ENCODE data around the gene CPVL. TPM values are rescaled to one million over a fixed set of nuclear protein-coding genes. Genes with fewer than 3 reads are reported as not detected.

Gene CPVL
- total and polyA plus RNA-seq, 8 donors = 1.6 to 25.6 (median 2.9) TPM

GRCh38 chr7:29135846-29136245 is 10.5 kb downstream of the CPVL start:
- TF ChIP-seq, protein P1, sequence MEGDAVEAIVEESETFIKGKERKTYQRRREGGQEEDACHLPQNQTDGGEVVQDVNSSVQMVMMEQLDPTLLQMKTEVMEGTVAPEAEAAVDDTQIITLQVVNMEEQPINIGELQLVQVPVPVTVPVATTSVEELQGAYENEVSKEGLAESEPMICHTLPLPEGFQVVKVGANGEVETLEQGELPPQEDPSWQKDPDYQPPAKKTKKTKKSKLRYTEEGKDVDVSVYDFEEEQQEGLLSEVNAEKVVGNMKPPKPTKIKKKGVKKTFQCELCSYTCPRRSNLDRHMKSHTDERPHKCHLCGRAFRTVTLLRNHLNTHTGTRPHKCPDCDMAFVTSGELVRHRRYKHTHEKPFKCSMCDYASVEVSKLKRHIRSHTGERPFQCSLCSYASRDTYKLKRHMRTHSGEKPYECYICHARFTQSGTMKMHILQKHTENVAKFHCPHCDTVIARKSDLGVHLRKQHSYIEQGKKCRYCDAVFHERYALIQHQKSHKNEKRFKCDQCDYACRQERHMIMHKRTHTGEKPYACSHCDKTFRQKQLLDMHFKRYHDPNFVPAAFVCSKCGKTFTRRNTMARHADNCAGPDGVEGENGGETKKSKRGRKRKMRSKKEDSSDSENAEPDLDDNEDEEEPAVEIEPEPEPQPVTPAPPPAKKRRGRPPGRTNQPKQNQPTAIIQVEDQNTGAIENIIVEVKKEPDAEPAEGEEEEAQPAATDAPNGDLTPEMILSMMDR (IDR thresholded peaks at IDR 0.05) = no peak
- FAIRE-seq = no peak
- Histone ChIP-seq H3K36me3 (no peaks in the 10 kb centered on the region), H3K4me3 (no peak overlapping the region), H3K9me3 (no peaks in the 10 kb centered on the region), H3K4me1 (no peaks in the 10 kb centered on the region), H3K27ac (no peak overlapping the region), H3K27me3 (no peaks in the 10 kb centered on the region)
- intact Hi-C loops (cut with DNase I) = no loop called here
- peak in 1 of 4 donors; percentile 69 for ATAC-seq
- no peak for DNase-seq
- 92 to 100% methylated on average over 1 of the region's 1 CpG for WGBS, 2 donors

DNA sequence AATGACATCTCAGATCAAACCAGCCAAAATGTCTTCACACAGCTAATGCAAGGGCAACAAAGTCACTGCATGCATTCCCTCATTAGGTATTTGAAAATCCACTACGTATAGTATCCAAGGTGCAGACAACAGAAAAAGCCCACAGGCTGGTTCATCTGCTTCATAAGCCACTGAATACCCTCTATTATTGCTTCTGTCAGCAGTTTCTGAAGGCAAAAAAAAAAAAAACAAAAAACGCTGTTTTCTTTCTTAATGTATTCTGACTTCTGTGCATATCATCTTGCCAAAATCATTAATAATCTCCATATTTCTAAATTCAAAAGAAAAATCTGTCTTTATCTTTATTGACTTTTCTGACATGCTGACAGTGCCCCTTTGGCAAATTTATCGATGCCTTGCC is 13.4 kb downstream of the CPVL start:
- Histone ChIP-seq H3K9me3 (no peaks in the 10 kb centered on the region), H3K27me3 (no peaks in the 10 kb centered on the region), H3K4me3 (no peak overlapping the region), H3K27ac (no peak overlapping the region), H3K4me1 (no peaks in the 10 kb centered on the region), H3K36me3 (no peaks in the 10 kb centered on the region)
- ATAC-seq (no peak), FAIRE-seq (no peak), DNase-seq (no peak)
- WGBS, 2 donors = 79 to 86% methylated on average over 3 of the region's 3 CpGs
- TF ChIP-seq, protein P1 (IDR thresholded peaks at IDR 0.05) = no peak
- intact Hi-C loops (cut with DNase I) = no loop called here

GRCh38 chr7:29131678-29132077 is 14.7 kb downstream of the CPVL start:
- ATAC-seq (no peak), FAIRE-seq (no peak), DNase-seq (no peak)
- no peaks in the 10 kb centered on the region for H3K9me3 ChIP-seq
- H3K36me3 ChIP-seq = no peaks in the 10 kb centered on the region
- H3K27ac ChIP-seq = no peak overlapping the region
- no peaks in the 10 kb centered on the region for H3K4me1 ChIP-seq
- intact Hi-C loops (cut with DNase I) = no loop called here
- H3K4me3 ChIP-seq = no peak overlapping the region
- 94 to 95% methylated on average over 5 of the region's 5 CpGs for WGBS, 2 donors
- H3K27me3 ChIP-seq = no peaks in the 10 kb centered on the region
- TF ChIP-seq, protein P1 (IDR thresholded peaks at IDR 0.05) = no peak

DNA sequence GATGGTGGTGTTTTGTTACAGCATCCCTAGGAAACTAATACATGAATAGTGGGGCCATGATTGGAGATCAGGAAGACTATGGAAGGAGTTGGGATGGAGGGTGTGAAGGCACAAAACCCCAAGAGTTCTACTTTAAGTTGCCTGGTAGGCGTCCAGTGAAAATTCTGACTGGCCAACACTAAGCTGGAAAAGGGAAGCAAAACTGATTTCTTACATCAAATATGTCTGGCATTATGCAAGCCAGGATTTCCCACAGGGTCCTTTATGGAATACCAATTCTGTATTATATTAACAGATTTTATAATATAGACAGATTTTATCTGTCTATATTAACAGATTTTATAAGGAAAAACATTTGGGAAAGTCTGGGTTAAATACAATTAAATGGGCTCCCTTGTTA is 16.2 kb downstream of the CPVL start:
- no peaks in the 10 kb centered on the region for H3K9me3 ChIP-seq
- no peaks in the 10 kb centered on the region for H3K36me3 ChIP-seq
- FAIRE-seq (no peak), ATAC-seq (no peak), DNase-seq (no peak)
- no peak overlapping the region for H3K27ac ChIP-seq
- H3K27me3 ChIP-seq = no peaks in the 10 kb centered on the region
- 87 to 96% methylated on average over 1 of the region's 1 CpG for WGBS, 2 donors
- no peak overlapping the region for H3K4me3 ChIP-seq
- intact Hi-C loops (cut with DNase I) = no loop called here
- no peaks in the 10 kb centered on the region for H3K4me1 ChIP-seq
- TF ChIP-seq, protein P1 (IDR thresholded peaks at IDR 0.05) = no peak

DNA sequence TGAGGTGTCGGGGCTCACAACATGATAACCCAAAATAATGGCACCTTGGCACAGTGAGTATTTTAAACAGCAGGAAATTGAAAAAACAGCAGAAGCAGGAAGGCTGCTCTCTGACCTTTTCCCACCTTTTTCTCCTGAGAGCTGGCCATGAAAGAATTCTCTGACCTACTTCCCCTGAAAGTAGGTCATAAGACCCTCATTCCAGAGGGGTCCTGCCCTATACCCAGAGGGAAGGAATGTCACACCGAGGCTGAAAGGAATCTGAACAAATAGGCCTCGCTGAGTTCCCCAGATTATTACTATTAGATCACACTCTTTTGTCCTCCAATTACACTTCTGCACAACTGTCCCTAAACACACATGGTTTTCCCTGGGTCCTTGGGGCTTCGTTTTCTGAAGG is 18.8 kb downstream of the CPVL start:
- Histone ChIP-seq H3K4me1 (no peaks in the 10 kb centered on the region), H3K9me3 (no peaks in the 10 kb centered on the region), H3K27me3 (no peaks in the 10 kb centered on the region), H3K36me3 (no peaks in the 10 kb centered on the region), H3K27ac (no peak overlapping the region), H3K4me3 (no peak overlapping the region)
- no peak for DNase-seq
- TF ChIP-seq, protein P1 (IDR thresholded peaks at IDR 0.05) = no peak
- no peak for ATAC-seq
- intact Hi-C loops (cut with DNase I) = loop anchor here in 1 of 3 donors (5.0 kb wide), 1 partner anchor 135 kb away; no protein-coding TSS in a partner anchor
- FAIRE-seq = no peak
- 73 to 77% methylated on average over 4 of the region's 4 CpGs for WGBS, 2 donors
